SK-N-SH treated with all-trans-retinoic acid at 6 μM for 48 hours (cell line): ENCODE measurements around the gene N4BP2.

Source experiments
- ESRRG ChIP-seq: fragments of 250-450 bp; sonication (Bioruptor Pico); IDR thresholded peaks from 2 replicates; pipeline ENCODE4 v1.6.1; 2021; ENCODE audit warnings: mild to moderate bottlenecking
- OSR1 ChIP-seq: fragments of 250-450 bp; sonication (Bioruptor Pico); IDR thresholded peaks from 2 replicates; pipeline ENCODE4 v1.8.0; 2022; ENCODE audit warnings: moderate library complexity, mild to moderate bottlenecking, inconsistent platforms
- SNAI2 ChIP-seq: fragments of 250-450 bp; sonication (Bioruptor Pico); IDR thresholded peaks from 2 replicates; pipeline ENCODE4 v1.5.0; 2020; ENCODE audit warnings: mild to moderate bottlenecking, moderate library complexity

DNA sequence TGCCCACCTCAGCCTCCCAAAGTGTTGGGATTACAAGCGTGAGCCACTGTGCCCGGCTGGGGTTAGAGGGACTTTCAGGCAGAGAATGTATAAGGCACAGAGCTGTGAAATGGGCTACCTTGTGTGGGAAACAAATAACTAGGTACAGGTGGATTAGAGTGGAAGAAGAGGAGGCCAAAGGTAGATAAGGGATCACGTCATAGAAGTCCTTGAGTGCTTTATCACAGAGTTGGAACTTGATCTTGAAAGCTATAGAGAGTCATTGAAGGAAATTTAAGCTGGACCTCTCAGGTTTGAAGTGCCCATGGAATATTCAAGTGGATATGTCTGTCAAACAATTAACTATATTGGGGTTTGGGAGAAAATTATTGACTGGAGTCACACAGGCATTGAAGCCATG, 8.4 kb downstream of the N4BP2 start:
- TF ChIP-seq ESRRG (CRISPR knock-in tag) = no peak
- TF ChIP-seq OSR1 (CRISPR knock-in tag) = no peak
- TF ChIP-seq SNAI2 (CRISPR knock-in tag) = no peak
